OCI-LY3 (cell line): ENCODE results near the gene RMI2.

Experiments used
- H2AFZ ChIP-seq: fragments of 200-600, 300-600 bp; shearing (Covaris generic); 2 replicates; pipeline ENCODE4 v1.6.0; 2014; ENCODE audit warnings: antibody characterized with exemption, low read depth, low read length
- H3K27ac ChIP-seq: fragments of 200-600, 300-600 bp; sonication (generic); 2 replicates; pipeline ENCODE4 v1.5.1; 2014; ENCODE audit warnings: mild to moderate bottlenecking, low read length, moderate library complexity, mixed read lengths
- H3K27me3 ChIP-seq: fragments of 200-600, 300-600 bp; sonication (generic); 2 replicates; pipeline ENCODE4 v1.6.1; 2014; ENCODE audit warnings: low read depth, low read length, mixed read lengths
- H3K36me3 ChIP-seq: fragments of 200-600, 300-600 bp; sonication (generic); replicated peaks from 2 replicates; pipeline ENCODE3; 2014; ENCODE audit warnings: low read depth, low read length, mixed read lengths
- H3K4me1 ChIP-seq: fragments of 300-600, 200-600 bp; sonication (generic); 2 replicates; pipeline ENCODE4 v1.6.1; 2014; ENCODE audit warnings: low read length, mixed read lengths
- H3K4me2 ChIP-seq: fragments of 200-600, 300-600 bp; sonication (generic); 2 replicates; pipeline ENCODE4 v1.6.1; 2014; ENCODE audit warnings: low read length, mixed read lengths
- H3K4me3 ChIP-seq: fragments of 300-600, 200-600 bp; sonication (generic); 2 replicates; pipeline ENCODE4 v1.5.1; 2014; ENCODE audit warnings: antibody characterized with exemption, mild to moderate bottlenecking, low read length, moderate library complexity
- H3K79me2 ChIP-seq: fragments of 300-600, 200-600 bp; shearing (Covaris generic); 2 replicates; pipeline ENCODE4 v1.6.1; 2014; ENCODE audit warnings: mild to moderate bottlenecking, low read length, mixed read lengths
- H3K9ac ChIP-seq: fragments of 300-600, 200-600 bp; shearing (Covaris generic); 2 replicates; pipeline ENCODE4 v1.6.0; 2014; ENCODE audit warnings: mild to moderate bottlenecking, low read length, moderate library complexity
- H3K9me3 ChIP-seq: fragments of 200-600, 300-600 bp; shearing (Covaris generic); 2 replicates; pipeline ENCODE4 v1.6.1; 2014; ENCODE audit warnings: low read length, mixed read lengths; ENCODE audit not compliant: insufficient read depth
- H4K20me1 ChIP-seq: fragments of 200-600, 300-600 bp; sonication (generic); 2 replicates; pipeline ENCODE4 v1.6.1; 2016; ENCODE audit warnings: low read length, mixed read lengths; ENCODE audit not compliant: insufficient read depth
- EZH2phosphoT487 ChIP-seq: fragments of 200-600 bp; shearing (Covaris generic); IDR thresholded peaks from 2 replicates; pipeline ENCODE4 v1.6.1; 2018; ENCODE audit warnings: antibody characterized with exemption, mixed run types, low read depth
- TF ChIP-seq, protein P1 (sequence below): fragments of 200-600, 300-600 bp; sonication (generic); IDR thresholded peaks from 2 replicates; pipeline ENCODE4 v1.5.1; 2014; ENCODE audit warnings: antibody characterized with exemption, low read length, low read depth

Gene RMI2

DNA sequence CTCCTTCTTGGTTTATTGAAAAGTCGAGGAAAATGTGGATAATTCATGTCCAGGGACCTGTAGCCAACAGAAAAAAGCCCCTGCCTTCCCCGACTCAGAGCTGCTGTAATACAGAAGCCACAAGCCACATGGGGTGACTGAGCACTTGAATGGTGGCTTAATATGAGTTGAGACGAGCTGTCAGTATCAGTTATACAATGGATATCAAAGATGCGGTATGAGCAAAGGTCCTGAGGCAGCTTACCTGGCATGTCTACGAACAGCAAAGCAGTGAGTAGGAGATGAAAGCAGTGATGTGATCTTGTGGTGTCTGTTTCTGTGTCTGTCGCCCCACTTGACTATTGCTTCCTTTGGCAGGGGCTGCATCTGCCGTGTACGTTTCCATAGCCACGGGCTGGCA is 12.2 kb upstream of the RMI2 start:
- H3K9ac ChIP-seq: no peak overlapping the region
- H3K4me2 ChIP-seq: no peak overlapping the region
- peaks cover 19% of the 10 kb centered on the region for H3K27me3 ChIP-seq
- peaks cover 18% of the 10 kb centered on the region for H3K4me1 ChIP-seq
- H3K9me3 ChIP-seq: no peaks in the 10 kb centered on the region
- TF ChIP-seq EZH2phosphoT487: no peak
- TF ChIP-seq, protein P1, sequence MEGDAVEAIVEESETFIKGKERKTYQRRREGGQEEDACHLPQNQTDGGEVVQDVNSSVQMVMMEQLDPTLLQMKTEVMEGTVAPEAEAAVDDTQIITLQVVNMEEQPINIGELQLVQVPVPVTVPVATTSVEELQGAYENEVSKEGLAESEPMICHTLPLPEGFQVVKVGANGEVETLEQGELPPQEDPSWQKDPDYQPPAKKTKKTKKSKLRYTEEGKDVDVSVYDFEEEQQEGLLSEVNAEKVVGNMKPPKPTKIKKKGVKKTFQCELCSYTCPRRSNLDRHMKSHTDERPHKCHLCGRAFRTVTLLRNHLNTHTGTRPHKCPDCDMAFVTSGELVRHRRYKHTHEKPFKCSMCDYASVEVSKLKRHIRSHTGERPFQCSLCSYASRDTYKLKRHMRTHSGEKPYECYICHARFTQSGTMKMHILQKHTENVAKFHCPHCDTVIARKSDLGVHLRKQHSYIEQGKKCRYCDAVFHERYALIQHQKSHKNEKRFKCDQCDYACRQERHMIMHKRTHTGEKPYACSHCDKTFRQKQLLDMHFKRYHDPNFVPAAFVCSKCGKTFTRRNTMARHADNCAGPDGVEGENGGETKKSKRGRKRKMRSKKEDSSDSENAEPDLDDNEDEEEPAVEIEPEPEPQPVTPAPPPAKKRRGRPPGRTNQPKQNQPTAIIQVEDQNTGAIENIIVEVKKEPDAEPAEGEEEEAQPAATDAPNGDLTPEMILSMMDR: no peak
- no peak overlapping the region for H3K4me3 ChIP-seq
- no peak overlapping the region for H3K27ac ChIP-seq
- H4K20me1 ChIP-seq: no peaks in the 10 kb centered on the region
- no peaks in the 10 kb centered on the region for H3K36me3 ChIP-seq
- no peak overlapping the region for H2AFZ ChIP-seq
- no peaks in the 10 kb centered on the region for H3K79me2 ChIP-seq

DNA sequence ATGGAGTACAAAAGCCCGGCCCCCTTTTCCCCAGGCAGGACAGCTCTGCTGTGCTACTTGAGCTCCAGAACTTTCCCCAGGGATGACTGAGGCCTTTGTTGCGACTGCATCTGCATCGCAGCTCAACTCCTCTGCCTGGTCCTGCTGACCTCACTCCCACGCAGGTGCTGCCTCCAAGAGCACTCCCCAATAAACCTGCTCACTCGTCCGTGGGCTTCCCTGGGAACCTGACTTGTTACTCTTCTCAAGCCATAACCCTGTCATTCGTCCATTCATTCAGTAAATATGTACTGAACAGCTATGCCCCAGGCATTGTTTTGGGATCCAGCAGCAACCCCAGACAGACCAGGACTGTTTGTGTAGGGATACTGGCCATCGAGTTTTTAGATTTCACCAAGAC is 11.6 kb upstream of the RMI2 start:
- Histone ChIP-seq H4K20me1 (no peaks in the 10 kb centered on the region), H3K36me3 (no peaks in the 10 kb centered on the region), H3K27ac (no peak overlapping the region), H3K9ac (no peak overlapping the region), H3K27me3 (peaks cover 19% of the 10 kb centered on the region), H3K4me3 (no peak overlapping the region), H3K4me1 (peaks cover 13% of the 10 kb centered on the region), H3K4me2 (no peak overlapping the region), H3K9me3 (no peaks in the 10 kb centered on the region), H3K79me2 (no peaks in the 10 kb centered on the region), H2AFZ (no peak overlapping the region)
- no peak for TF ChIP-seq EZH2phosphoT487
- TF ChIP-seq, protein P1: no peak

DNA sequence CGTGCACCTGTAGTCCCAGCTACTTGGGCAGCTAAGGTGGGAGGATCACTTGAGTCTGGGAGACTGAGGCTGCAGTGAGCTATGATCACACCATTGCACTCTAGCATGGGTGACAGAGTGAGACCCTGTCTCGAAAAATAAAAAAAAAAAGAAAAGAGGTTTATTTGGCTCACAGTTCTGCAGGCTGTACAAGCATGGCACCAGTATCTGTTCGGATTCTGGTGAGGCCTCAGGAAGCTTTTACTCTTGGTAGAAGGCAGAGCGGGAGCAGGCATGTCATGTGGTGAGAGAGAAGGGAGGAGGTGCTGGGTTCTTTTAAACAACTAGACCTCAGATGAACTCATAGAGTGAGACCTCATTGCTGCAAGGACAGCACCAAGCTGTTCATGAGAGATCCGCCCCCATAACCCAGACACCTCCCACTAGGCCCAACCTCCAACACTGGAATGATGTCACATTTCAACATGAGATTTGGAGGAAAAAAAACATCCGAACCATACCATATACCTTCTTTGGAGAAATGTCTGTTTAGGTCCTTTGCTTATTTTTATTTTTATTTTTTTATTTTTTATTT is 10.3 kb upstream of the RMI2 start:
- Histone ChIP-seq H3K4me2 (no peak overlapping the region), H2AFZ (no peak overlapping the region), H3K9me3 (no peaks in the 10 kb centered on the region), H3K9ac (no peak overlapping the region), H4K20me1 (no peaks in the 10 kb centered on the region), H3K79me2 (no peaks in the 10 kb centered on the region), H3K4me3 (no peak overlapping the region), H3K27ac (no peak overlapping the region), H3K4me1 (peaks cover under 1% of the 10 kb centered on the region), H3K36me3 (no peaks in the 10 kb centered on the region), H3K27me3 (peaks cover 19% of the 10 kb centered on the region)
- no peak for TF ChIP-seq EZH2phosphoT487
- TF ChIP-seq, protein P1: no peak

DNA sequence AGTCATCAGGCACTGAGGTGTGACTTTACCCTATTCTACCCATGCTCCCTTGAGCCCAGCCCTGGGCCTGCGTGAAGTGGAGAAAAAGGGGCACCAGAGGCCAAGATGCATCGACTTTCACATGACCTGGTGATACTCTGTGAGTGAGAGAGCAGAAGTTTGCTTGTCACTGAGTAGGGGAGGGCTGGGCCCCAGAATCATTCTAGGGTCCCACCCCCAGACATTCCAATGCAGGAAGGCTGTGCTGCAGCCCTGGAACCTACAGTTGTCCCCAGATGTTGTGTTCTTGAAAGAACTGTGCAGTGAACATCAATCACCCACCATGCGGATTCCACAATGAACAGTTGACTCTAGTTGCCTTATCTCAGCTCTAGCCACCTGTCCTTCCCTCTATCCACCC is 6.2 kb upstream of the RMI2 start:
- no peaks in the 10 kb centered on the region for H3K36me3 ChIP-seq
- H2AFZ ChIP-seq: no peak overlapping the region
- no peak overlapping the region for H3K4me3 ChIP-seq
- H3K79me2 ChIP-seq: no peaks in the 10 kb centered on the region
- H3K27ac ChIP-seq: no peak overlapping the region
- no peaks in the 10 kb centered on the region for H3K27me3 ChIP-seq
- no peak overlapping the region for H3K4me2 ChIP-seq
- H3K9me3 ChIP-seq: no peaks in the 10 kb centered on the region
- no peak overlapping the region for H3K9ac ChIP-seq
- H3K4me1 ChIP-seq: no peaks in the 10 kb centered on the region
- H4K20me1 ChIP-seq: no peaks in the 10 kb centered on the region
- TF ChIP-seq, protein P1: no peak
- TF ChIP-seq EZH2phosphoT487: no peak
